ENCODE data around the gene FAM89B.

Gene FAM89B

DNA sequence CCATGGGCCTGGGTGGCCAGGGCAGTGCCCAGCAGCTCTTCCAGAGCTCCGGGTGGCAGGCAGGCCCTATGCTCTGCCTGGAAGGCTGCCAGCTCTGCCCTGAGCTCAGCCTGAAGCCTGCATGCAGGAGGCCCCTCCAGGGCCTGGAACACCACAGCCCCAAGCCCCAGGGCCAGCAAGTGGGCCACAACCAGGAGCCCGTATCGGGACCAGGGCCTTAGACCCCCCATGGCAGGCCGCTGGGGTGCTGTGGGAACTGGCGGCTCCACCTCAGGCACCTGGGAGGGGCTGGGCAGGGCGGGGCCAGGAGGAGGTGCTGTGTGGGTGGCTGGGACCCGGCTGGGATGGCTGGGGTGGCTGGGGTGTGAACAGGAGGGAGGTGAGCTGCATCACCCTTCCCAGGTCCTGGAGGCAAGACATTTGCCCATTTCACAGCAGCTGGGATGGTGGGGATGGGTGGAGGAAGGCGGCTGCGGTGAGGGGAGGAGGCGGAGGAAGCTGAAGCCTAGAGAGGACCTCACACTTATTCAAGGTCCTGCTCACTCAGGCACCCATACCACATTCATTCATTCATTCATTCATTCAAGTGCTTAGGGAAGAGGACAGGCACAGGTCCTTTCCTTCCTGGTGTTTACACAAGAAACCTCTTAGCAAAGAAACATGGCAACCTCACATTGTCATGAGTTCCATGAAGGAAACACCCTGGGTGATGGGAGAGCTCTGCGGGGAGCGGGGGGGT, 23.4 kb downstream of the FAM89B start, which contains the start of gene KCNK7:
Gene KCNK7, minus strand, starts transcription at position 258 of the 739 bp plus-strand sequence. Its CDS starts 28 bp downstream, at position 230.
- H3K4me3 ChIP-seq (ENCODE audit: low read length) = no peak within 1 kb of the TSS
- TF ChIP-seq CTCF (IDR thresholded peaks at IDR 0.05; ENCODE audit: insufficient read depth, low read depth, low read length, missing control alignments) = no peak
- no peak for DNase-seq (ENCODE audit: low read depth)

DNA sequence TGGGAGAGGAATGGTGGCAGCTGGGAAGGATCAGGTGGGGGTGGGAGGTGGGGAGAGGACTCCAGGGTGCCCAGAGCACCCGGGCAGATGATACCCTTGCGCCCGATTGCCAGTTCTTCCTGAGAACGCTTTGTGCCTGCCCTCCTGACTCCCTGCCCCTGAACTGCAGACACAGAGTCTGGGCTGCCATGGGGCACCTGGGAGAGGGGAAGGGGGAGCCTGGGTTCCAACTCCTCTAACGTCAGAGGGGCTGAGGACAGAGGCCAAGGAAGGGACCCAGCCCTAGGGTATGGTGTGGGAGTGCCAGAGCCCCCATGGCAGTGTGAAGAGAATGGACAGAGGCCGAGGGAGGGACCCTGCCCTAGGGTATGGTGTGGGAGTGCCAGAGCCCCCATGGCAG, 24.2 kb downstream of the FAM89B start:
- TF ChIP-seq CTCF (IDR thresholded peaks at IDR 0.05; ENCODE audit: insufficient read depth, low read depth, low read length, missing control alignments) = no peak
- H3K4me3 ChIP-seq (ENCODE audit: low read length) = no peak overlapping the region
- no peak for DNase-seq (ENCODE audit: low read depth)

DNA sequence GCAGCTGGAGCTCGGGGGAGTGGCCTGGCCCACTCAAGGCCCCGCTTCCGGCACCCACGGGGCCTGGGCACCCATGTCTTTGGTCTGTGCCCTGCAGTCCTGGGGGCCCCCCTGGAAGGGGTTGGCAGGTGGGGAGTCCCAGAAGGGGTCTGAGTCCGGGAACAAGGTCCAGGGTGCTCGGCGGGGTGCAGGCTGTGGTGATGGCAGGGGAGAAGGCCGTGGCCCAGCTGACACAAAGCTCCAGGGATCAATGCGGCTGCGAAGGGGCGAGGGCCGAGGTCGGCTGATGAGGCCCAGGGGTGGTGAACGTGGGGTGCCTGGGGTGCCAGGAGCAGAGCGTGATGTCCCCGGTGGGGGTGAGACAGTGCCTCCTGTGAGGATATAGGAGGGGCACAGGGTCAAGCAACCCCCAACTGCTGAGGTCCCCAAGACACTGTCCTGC, 25.9 kb downstream of the FAM89B start:
- no peak for TF ChIP-seq CTCF (IDR thresholded peaks at IDR 0.05; ENCODE audit: insufficient read depth, low read depth, low read length, missing control alignments)
- DNase-seq (ENCODE audit: low read depth) = no peak
- no peak overlapping the region for H3K4me3 ChIP-seq (ENCODE audit: low read length)

GRCh38 chr11:65599216-65599954, 27.0 kb downstream of the FAM89B start:
- DNase-seq (ENCODE audit: low read depth) = no peak
- TF ChIP-seq CTCF (IDR thresholded peaks at IDR 0.05; ENCODE audit: insufficient read depth, low read depth, low read length, missing control alignments) = no peak
- H3K4me3 ChIP-seq (ENCODE audit: low read length) = no peak overlapping the region

- DNase-seq (ENCODE audit: low read depth) = no peak
- H3K4me3 ChIP-seq (ENCODE audit: low read length) = no peak overlapping the region
- no peak for TF ChIP-seq CTCF (IDR thresholded peaks at IDR 0.05; ENCODE audit: insufficient read depth, low read depth, low read length, missing control alignments)
Observed at GRCh38 chr11:65599955-65600246, 27.6 kb downstream of the FAM89B start.

GRCh38 chr11:65604258-65604657, 31.9 kb downstream of the FAM89B start:
- no peak overlapping the region for H3K4me3 ChIP-seq (ENCODE audit: low read length)
- no peak for TF ChIP-seq CTCF (IDR thresholded peaks at IDR 0.05; ENCODE audit: insufficient read depth, low read depth, low read length, missing control alignments)
- no peak for DNase-seq (ENCODE audit: low read depth)

All from epithelial cell of esophagus (primary cell).